GM12891 (cell line): Measurements from ENCODE around the gene NCK1.

ENCODE experiments used
- POLR2A ChIP-seq: IDR thresholded peaks from 2 replicates; pipeline ENCODE4 v1.6.1; 2011; ENCODE audit warnings: low read depth, low read length, control low read depth
- POLR2AphosphoS5 ChIP-seq: IDR thresholded peaks from 2 replicates; pipeline ENCODE4 v1.6.1; 2011; ENCODE audit warnings: low read depth, low read length, control low read depth

- TF ChIP-seq POLR2AphosphoS5 (no peak), POLR2A (no peak)
These were observed 30.2 kb downstream of the NCK1 start for GRCh38 chr3:136891934-136892855.
